Adipose tissue (tissue), 3 donors: ENCODE measurements around the gene OXGR1. TPM values are rescaled to one million over a fixed set of nuclear protein-coding genes. Genes with fewer than 3 reads are reported as not detected.
"Not testable (repeated sequence)": the region's sequence is repeated elsewhere in the genome, so short reads cannot be mapped to it uniquely, and the experiment has no call there.

Experiments
- H3K27ac ChIP-seq: one replicate; pipeline ENCODE4 v1.5.1; 2013; ENCODE audit warnings: low read depth, low read length
- WGBS, 3 donors: extraction: QIAGEN DNeasy Blood & Tissue Kit; methylation state at CpG; one replicate each; pipeline ENCODE4 v1.1.7; 2013; 5-methylcytosine and 5-hydroxymethylcytosine counted together
- polyA plus RNA-seq, 3 donors: library from polyadenylated mRNA; stranded (reverse); fragments of 200-250 nt; gene quantifications; one replicate each; pipeline ENCODE4 v1.2.3, GENCODE V29; 2013
- donor health status: healthy with polysubstance abuse.
- donor health status: Bipolar disorder and iron deficiency.
- donor health status: healthy.

Gene OXGR1
- under 1 TPM; 0.36 to 0.67 (median 0.39) TPM for polyA plus RNA-seq

- WGBS, 3 donors, result 3 to 6% (median 4%) methylated on average over 51 to 52 of the region's 52 CpGs
- H3K27ac ChIP-seq, result no peak within 1 kb of the TSS
Measured at GRCh38 chr13:96994017-96994857, at the start of gene OXGR1. TSS of gene OXGR1 (minus strand) at chr13:96994476. CDS start at chr13:96987759, 6,717 bp downstream.

GRCh38 chr13:97043302-97043701 is 49.0 kb upstream of the OXGR1 start:
- 41 to 62% (median 53%) methylated on average over 2 of the region's 2 CpGs for WGBS, 3 donors
- H3K27ac ChIP-seq, result no peak overlapping the region

- H3K27ac ChIP-seq, result no peak overlapping the region
- 30 to 64% (median 51%) methylated on average over 2 of the region's 2 CpGs for WGBS, 3 donors
Measured at GRCh38 chr13:97030705-97031452, 36.6 kb upstream of the OXGR1 start.

DNA sequence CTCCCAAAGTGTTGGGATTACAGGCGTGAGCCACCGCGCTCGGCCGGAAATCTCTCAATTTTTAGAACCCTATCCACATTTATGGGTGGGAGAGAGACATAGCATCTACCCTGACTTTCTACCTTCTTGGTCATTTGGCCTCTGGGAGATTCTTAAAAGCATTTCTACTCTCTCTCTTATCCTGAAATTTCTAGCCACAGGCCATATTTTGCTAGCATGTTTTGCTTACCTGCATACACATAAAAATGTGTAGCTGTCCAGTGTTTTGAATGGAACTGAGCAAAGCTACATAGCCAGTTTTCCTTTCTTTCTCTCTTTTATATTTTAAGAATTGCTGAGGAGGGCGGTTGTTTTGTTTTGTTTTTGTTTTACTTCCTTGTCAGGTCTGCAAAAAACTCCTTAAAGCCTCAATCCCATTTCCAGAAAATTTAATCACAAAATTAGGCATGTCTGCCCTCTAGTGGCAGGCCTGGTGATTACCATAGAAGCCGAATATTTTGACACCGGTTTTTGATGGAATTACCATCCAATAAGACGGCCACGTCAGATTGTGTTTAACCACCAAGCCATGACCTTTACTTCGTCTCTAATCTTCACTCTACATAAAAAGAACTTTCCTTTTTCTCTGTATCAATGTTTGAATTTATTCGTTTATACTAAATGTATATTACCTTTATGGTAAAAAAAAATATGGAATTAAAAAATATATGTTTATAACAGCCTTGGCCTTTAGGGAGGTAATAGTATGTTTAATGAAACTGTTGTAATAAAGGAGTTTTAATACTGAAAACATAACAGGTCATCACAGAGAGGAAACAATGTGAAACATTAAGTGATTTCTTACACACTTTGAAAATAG is 34.4 kb upstream of the OXGR1 start:
- no peak overlapping the region for H3K27ac ChIP-seq
- 41 to 42% (median 42%) methylated on average over 12 of the region's 12 CpGs for WGBS, 3 donors

DNA sequence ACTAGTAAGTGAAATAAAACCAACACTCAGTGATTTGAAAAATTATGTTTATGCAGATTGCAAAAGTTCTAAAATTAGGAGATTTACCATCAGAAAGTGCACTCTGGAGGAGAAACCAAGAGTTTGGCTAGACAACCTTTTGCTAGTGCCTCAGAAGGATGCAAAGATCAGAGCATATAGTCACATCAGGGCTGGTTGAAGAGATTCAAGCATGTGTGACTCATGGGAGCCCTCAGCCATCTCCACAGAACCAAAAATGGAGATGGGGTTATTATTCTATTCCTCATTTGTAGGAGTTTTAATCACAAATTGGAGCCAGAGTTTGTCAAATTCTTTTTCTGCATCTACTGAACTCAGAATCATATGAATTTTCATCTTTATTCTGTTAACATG is 32.9 kb upstream of the OXGR1 start:
- no peak overlapping the region for H3K27ac ChIP-seq

GRCh38 chr13:97026531-97027161 is 32.4 kb upstream of the OXGR1 start:
- WGBS, 3 donors, result 29 to 60% (median 39%) methylated on average over 5 of the region's 5 CpGs
- H3K27ac ChIP-seq, result no peak overlapping the region

DNA sequence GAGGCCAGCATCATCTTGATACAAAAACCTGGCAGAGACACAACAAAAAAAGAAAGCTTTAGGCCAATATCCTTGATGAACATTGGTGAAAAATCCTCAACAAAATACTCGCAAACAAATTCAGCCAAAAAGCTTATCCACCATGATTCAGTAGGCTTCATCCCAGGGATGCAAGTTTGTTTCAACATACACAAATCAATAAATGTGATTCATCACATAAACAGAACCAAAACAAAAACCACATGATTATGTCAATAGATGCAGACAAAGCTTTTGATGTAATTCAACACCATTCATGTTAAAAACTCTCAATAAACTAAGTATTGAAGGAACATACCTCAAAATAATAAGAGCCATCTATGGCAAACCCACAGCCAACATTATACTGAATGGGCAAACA is 29.5 kb upstream of the OXGR1 start:
- WGBS, 3 donors, result 86 to 96% (median 89%) methylated on average over 1 of the region's 1 CpG
- not testable (repeated sequence) for H3K27ac ChIP-seq

- WGBS, 3 donors, result 40 to 58% (median 41%) methylated on average over 1 of the region's 1 CpG
- no peak overlapping the region for H3K27ac ChIP-seq
Measured at GRCh38 chr13:97023117-97023516, 28.8 kb upstream of the OXGR1 start.

DNA sequence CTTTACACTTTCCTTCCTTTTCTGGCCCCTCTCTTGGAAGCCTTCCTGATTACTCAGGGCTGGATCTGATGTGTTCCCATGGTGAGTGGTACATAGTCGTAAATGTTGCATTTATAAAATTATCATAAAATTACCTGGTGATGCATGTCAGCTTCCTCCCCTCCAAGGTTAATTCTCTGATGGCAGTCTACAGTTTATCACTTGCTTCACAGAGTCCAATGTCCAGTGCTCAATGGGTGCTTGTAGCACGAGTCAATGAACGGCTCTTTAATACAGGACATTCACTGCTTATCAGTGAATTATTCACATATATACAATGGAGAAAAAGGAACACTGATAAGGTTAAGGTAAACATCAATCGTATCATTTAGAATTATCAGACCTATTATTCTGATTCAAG is 27.0 kb upstream of the OXGR1 start:
- no peak overlapping the region for H3K27ac ChIP-seq
- 37 to 83% (median 76%) methylated on average over 4 of the region's 4 CpGs for WGBS, 3 donors

- H3K27ac ChIP-seq, result no peak overlapping the region
- 68 to 87% (median 85%) methylated on average over 3 of the region's 3 CpGs for WGBS, 3 donors
Measured at GRCh38 chr13:97020689-97021240, 26.5 kb upstream of the OXGR1 start.

DNA sequence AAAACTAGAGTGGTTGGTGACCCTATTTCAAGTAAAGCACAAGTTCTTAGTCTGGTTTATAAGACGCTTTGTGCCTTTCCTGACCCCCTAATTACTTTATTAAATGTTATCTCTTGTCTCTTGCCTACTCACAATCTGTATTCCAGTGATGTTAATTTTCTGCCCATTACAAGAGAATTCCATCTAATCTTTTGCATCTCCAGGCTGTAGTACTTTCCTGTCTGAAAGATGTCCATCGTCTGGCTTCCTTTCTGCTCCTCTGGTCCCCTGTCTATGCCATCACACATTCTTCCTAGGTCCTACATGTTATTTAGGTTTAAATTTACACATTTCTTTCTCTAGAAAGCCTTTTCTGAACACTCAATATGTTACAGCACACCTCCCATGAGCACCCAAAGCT is 25.9 kb upstream of the OXGR1 start:
- 76 to 83% (median 77%) methylated on average over 2 of the region's 2 CpGs for WGBS, 3 donors
- no peak overlapping the region for H3K27ac ChIP-seq

GRCh38 chr13:97019236-97019635 is 25.0 kb upstream of the OXGR1 start:
- WGBS, 3 donors, result 54 to 78% (median 64%) methylated on average over 1 of the region's 1 CpG

DNA sequence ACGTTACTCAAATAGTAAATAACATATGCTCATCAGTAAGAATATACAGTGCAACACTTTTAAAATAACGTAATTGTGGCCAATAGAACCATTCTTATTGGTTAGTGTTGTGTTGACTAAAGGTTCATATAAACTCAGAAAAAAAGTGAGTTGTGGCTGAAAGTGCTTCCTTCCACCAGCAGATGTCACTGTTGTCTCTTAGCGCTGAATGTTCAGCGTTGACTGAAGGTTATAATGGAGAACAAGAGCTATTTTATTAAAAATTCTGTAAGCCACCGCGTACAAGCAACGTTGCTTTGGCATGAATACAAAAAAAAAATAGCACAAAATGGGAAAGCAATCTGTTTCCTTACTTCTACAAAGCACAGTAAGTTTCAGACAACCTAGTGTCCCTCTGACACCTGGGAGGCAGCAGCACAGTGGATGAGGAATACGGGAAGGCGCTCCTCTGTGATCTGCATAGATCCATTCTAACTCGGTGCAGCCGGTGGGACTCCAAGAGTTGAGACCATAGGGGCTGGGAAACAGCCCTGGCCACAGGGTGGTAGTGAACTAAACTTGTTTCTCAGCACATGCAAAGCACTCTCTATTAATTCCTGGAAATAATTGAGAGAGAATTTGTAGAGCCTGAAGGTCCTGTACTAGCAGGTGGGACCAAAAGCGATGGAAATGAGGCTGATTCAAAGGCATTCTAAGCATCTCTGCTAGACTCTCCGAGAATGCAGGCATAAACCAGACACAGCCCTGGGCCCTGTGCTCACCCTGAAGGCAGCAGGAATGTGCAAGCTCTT is 23.9 kb upstream of the OXGR1 start:
- 17 to 27% (median 26%) methylated on average over 13 of the region's 13 CpGs for WGBS, 3 donors
- no peak overlapping the region for H3K27ac ChIP-seq

More at GRCh38 chr13:97019236-97019635, 25.0 kb upstream of the OXGR1 start:
- no peak overlapping the region for H3K27ac ChIP-seq

DNA sequence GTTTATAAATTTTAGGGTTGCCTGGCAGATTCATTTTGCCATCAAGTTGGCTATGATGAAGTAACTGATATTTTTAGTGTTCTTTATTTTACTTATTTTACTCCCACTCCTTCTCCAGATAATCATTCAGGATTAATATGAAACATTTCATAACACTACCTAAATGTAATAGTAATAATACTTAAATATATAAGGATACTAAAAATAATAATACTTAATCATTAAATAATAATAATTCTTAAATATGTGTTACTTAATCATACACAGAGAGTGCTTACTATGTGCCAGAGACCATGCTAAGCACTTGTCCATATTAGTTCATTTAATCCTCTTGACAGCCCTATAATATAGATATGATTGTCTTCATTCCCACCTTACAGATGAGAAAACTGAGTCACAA is 23.0 kb upstream of the OXGR1 start:
- no peak overlapping the region for H3K27ac ChIP-seq

GRCh38 chr13:97015661-97016350 is 21.5 kb upstream of the OXGR1 start:
- WGBS, 3 donors, result 59 to 86% (median 81%) methylated on average over 5 of the region's 5 CpGs
- H3K27ac ChIP-seq, result no peak overlapping the region

DNA sequence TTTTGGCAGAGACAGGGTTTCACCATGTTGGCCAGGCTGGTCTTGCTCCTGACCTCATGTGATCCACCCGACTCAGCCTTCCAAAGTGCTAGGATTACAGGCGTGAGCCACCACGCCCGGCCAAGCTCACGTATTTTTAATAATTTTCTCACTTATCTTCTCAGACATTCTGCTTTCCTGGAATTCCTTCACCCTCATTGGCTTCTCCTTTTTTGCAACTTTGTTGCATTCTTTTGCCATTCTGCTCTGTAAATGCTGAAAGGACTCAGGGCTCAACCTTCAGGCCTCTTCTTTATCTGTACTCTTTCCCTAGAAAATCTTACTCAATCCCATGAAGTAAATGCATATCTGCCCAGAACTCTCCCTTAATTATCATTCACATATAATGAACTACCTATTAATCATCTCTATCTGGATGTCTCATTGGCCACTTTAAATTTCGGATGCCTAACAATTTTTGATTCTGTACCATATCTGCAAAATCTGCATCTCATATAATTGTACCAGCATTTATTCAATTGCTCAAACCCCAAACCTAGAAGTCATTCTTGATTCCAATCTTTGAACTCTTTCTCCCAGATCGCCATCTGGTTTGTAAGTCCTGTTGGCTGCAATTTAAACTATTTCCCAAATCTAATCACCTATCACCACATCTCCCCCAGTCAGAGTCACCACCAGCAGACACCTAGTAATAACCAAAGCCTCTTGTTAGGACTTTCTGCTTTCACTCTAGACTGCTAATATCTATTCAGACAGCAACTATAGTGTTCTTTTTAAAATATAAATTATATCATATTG is 18.2 kb upstream of the OXGR1 start:
- H3K27ac ChIP-seq, result no peak overlapping the region
- 82 to 84% (median 83%) methylated on average over 7 of the region's 7 CpGs for WGBS, 3 donors
